Pancreas (tissue), 10 donors: ENCODE measurements around the gene MKNK1. TPM values are rescaled to one million over a fixed set of nuclear protein-coding genes. Genes with fewer than 3 reads are reported as not detected.

ENCODE experiments used
- ATAC-seq, 4 donors: fragments of 200-7000 bp; cut with Tn5 transposase; one replicate each; pipeline versions ENCODE4 v1.8.0 to v1.9.1; 2020; ENCODE audit warnings: mild to moderate bottlenecking in 4 of 4, moderate library complexity in 4 of 4
- DNase-seq, 6 donors: peaks; one replicate each; pipeline ENCODE4 v3.0.0-alpha.2; 2020
- FAIRE-seq: peaks from 2 replicates; lab custom pipeline; 2012; peaks lifted over from hg19 to GRCh38; lab: Jason Lieb, UNC
- H3K27ac ChIP-seq, 4 donors: fragments of 200-600 bp; sonication (generic); 1 replicate in 3 of 4; 2 replicates in 1 of 4; pipeline versions ENCODE4 v1.5.0 to v1.8.0; 2020
- H3K27me3 ChIP-seq, 4 donors: fragments of 200-600 bp; one replicate each; pipeline ENCODE4 v1.8.0; 2021
- H3K36me3 ChIP-seq, 3 donors: fragments of 200-600 bp; sonication (generic) in 1 of 3; one replicate each; pipeline versions ENCODE4 v1.5.0 to v1.8.0; 2020 to 2021
- H3K4me1 ChIP-seq, 3 donors: fragments of 200-600 bp; one replicate each; pipeline ENCODE4 v1.8.0; 2021
- H3K4me3 ChIP-seq, 4 donors: fragments of 200-600 bp; sonication (generic) in 2 of 4; one replicate each; pipeline versions ENCODE4 v1.5.0 to v1.8.0; 2020 to 2021
- H3K9me3 ChIP-seq, 4 donors: fragments of 200-600 bp; one replicate each; pipeline ENCODE4 v1.8.0; 2021
- WGBS, 2 donors: extraction: QIAGEN DNeasy Blood & Tissue Kit; methylation state at CpG; one replicate each; pipeline ENCODE4 v1.1.7; 2013; 5-methylcytosine and 5-hydroxymethylcytosine counted together
- intact Hi-C, 3 donors: fragments of 100-400 bp; cut with DNase I; formaldehyde crosslinking; loops; one replicate each; pipeline versions ENCODE4 v1.11.1 to v1.14.2; 2022
- polyA plus RNA-seq, 2 donors: library from polyadenylated mRNA; stranded (reverse); fragments of 200-250 nt; gene quantifications; one replicate each; pipeline ENCODE4 v1.2.3, GENCODE V29; 2013
- total RNA-seq, 6 donors: library from RNA; stranded (reverse); fragmentation: NEBNext Ultra II Directional in 4 of 6; extraction: Animal tissue kit (Norgen Biotek cat#: 25700) in 4 of 6; gene quantifications; one replicate each; pipeline versions ENCODE4 v1.2.1 to v1.2.4, GENCODE V29; 2021 to 2023
- TF ChIP-seq, protein P1 (sequence below), 4 donors: fragments of 200-600 bp; sonication (generic) in 3 of 4; IDR thresholded peaks; one replicate each; pipeline versions ENCODE4 v1.5.0 to v1.8.0; 2021; ENCODE audit warnings: antibody characterized with exemption in 4 of 4
- donor health status: healthy with polysubstance abuse.
- donor health status: DM: no; HTN: no; CAD: no; lungs with moderate emphysema.
- donor health status: DM: no; HTN: no; CAD: no.
- donor health status: control.
- donor health status: control.
- donor health status: Bipolar disorder and iron deficiency.
- donor health status: DM: yes; HTN: yes; CAD: no.
- donor health status: DM: no; HTN: no; CAD: no.
- donor health status: DM: no; HTN: no; CAD: no.
- donor health status: DM: yes; HTN: yes; CAD: no.

Gene MKNK1
- total and polyA plus RNA-seq, 8 donors: 44.9 to 172 (median 103) TPM

DNA sequence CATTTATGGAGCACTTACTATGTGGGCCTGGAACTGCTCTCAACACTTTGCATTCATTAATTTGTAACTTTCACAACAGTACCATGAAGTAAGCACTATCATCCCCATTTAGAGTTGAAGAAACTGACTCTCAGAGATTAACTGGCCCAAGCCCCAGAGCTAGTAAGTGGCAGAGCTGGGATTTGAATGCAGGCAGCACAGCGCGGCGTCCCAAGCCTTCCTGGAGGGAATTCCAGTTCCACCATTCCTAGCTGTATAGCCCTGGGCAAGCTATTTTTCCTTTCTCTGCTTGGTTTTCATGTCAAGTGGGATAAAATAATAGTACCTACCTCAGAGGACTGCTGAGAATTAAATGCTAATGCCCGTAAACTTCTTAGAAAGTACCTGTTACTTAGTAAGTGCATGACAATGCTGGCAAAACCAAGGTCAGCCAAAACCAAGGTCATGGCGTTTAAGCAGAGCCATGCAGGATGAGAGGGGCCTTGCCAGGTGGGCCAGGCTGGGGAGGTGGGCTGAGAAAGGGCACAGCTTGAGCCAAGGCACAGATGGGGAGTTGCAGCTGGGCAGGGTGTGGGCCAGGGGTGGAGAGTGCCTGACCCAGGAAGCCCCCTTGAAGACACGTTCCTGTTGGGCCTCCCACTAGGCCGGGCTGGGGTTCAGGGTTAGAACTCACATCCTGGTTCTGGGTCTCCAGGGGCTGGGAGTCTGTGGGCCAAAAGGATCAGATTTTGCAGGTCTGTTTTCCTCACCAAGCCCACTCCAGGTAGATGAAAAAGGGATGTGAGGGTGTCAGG, 48.0 kb downstream of the MKNK1 start:
- intact Hi-C loops: no loop called here
- H3K27ac ChIP-seq: no peak overlapping the region
- H3K27me3 ChIP-seq: no peaks in the 10 kb centered on the region
- 63 to 69% methylated on average over 7 of the region's 7 CpGs for WGBS, 2 donors
- no peaks in the 10 kb centered on the region for H3K9me3 ChIP-seq
- H3K4me1 ChIP-seq: no peaks in the 10 kb centered on the region
- no peak overlapping the region for H3K4me3 ChIP-seq
- peaks cover 0 to 31% (median 18%) of the 10 kb centered on the region in 3 donors for H3K36me3 ChIP-seq
- FAIRE-seq: no peak
- ATAC-seq: peak in 1 of 4 donors; percentile 27
- TF ChIP-seq, protein P1, sequence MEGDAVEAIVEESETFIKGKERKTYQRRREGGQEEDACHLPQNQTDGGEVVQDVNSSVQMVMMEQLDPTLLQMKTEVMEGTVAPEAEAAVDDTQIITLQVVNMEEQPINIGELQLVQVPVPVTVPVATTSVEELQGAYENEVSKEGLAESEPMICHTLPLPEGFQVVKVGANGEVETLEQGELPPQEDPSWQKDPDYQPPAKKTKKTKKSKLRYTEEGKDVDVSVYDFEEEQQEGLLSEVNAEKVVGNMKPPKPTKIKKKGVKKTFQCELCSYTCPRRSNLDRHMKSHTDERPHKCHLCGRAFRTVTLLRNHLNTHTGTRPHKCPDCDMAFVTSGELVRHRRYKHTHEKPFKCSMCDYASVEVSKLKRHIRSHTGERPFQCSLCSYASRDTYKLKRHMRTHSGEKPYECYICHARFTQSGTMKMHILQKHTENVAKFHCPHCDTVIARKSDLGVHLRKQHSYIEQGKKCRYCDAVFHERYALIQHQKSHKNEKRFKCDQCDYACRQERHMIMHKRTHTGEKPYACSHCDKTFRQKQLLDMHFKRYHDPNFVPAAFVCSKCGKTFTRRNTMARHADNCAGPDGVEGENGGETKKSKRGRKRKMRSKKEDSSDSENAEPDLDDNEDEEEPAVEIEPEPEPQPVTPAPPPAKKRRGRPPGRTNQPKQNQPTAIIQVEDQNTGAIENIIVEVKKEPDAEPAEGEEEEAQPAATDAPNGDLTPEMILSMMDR (IDR thresholded peaks at IDR 0.05): no peak
- DNase-seq: peak in 1 of 6 donors; percentile 54

DNA sequence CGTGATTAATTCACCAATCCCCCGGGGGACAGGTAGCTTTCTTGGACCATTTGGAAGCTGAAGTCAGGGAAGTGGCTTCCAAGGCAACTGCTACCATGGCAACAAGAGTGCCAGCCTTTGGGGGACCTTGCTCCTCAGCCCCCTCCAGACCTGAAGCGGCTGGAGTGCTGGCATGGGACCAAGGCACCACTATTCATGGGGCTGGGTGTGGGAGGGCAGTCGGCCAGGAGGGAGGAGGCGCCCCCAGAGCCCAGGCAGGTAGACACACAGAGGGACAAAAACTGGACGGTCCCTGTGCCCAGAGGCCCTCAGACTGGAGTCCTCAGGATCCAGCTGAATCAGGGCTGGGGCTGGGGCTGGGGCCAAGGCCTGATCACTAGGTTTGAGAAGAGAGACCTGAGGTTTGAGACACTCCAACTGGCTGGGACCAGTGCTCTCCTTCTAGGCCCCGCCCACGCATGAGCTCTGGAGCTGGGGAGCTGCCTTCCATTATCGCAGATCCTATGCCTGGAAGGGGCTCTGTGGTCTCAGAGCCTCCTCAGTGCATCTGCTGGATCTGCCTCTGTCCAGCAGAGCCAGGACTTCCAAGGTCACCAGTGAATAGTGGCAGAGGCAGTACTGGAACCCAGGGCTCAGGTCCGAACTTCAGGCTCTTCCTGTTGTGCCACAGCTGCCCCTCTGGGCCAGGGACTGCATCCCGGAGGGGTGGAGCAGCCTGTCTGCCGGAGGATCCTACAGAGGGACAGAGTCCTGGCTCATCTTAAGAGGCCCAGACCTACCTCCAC, 49.3 kb downstream of the MKNK1 start:
- ATAC-seq (no peak), FAIRE-seq (no peak), DNase-seq (peak in 2 of 6 donors; percentile 50 to 55)
- WGBS, 2 donors: 77 to 78% methylated on average over 11 to 12 of the region's 12 CpGs
- Histone ChIP-seq H3K27ac (no peak overlapping the region), H3K36me3 (peaks cover 0 to 19% (median 6%) of the 10 kb centered on the region in 3 donors), H3K9me3 (no peaks in the 10 kb centered on the region), H3K27me3 (no peaks in the 10 kb centered on the region), H3K4me3 (no peak overlapping the region), H3K4me1 (no peaks in the 10 kb centered on the region)
- intact Hi-C loops: no loop called here
- TF ChIP-seq, protein P1 (IDR thresholded peaks at IDR 0.05): no peak

DNA sequence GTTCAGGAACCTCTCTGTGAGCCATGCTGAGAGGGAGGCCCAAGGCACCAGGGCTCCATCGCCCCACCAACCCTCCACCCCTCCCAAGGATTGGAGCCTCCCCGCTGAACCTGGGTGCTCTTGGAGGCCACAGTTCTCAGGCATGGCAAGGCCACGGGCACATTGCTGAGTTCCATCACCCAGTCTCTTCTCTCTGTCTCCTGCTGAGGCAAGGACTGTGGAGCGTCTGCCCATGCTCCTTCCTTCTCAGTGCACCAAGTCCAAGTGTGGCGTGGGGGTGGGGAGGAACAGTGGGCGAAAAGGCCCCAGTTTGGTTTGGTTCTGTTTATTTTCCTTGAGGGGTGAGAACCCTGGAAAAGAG, 49.9 kb downstream of the MKNK1 start:
- WGBS, 2 donors: 85% methylated on average over 6 of the region's 6 CpGs
- peaks cover 0 to 13% (median 2%) of the 10 kb centered on the region in 3 donors for H3K36me3 ChIP-seq
- no peak overlapping the region for H3K4me3 ChIP-seq
- TF ChIP-seq, protein P1 (IDR thresholded peaks at IDR 0.05): no peak
- ATAC-seq (no peak), FAIRE-seq (no peak), DNase-seq (peak in 2 of 6 donors; percentile 32 to 48)
- H3K27ac ChIP-seq: no peak overlapping the region
- intact Hi-C loops: no loop called here
- H3K9me3 ChIP-seq: no peaks in the 10 kb centered on the region
- no peaks in the 10 kb centered on the region for H3K4me1 ChIP-seq
- no peaks in the 10 kb centered on the region for H3K27me3 ChIP-seq

DNA sequence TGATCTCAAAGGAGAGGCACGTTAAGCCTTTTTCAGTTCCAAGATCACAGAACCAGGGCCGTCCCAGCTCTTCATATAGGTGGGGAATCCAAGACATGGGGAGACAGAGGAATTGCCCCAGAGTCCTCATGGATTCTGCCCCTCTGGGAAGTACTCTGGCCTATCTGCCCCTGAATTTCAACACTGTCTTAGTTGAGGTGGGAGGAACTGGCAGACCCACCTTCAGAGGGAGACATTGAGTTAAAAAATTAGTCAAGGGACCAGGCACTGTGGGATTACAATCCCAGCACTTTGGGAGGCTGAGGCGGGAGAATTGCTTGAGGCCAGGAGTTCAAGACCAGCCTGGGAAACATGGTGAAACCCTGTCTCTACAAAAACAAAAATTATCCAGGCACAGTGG, 50.6 kb downstream of the MKNK1 start:
- ATAC-seq (no peak), DNase-seq (peak in 1 of 6 donors; percentile 18), FAIRE-seq (no peak)
- TF ChIP-seq, protein P1 (IDR thresholded peaks at IDR 0.05): no peak
- intact Hi-C loops: no loop called here
- no peak overlapping the region for H3K4me3 ChIP-seq
- no peaks in the 10 kb centered on the region for H3K27me3 ChIP-seq
- H3K27ac ChIP-seq: no peak overlapping the region
- WGBS, 2 donors: 79 to 95% methylated on average over 3 of the region's 3 CpGs
- no peaks in the 10 kb centered on the region for H3K9me3 ChIP-seq
- peaks cover 0 to 8% (median 0%) of the 10 kb centered on the region in 3 donors for H3K36me3 ChIP-seq
- no peaks in the 10 kb centered on the region for H3K4me1 ChIP-seq
